ENCODE measurements around the gene NALCN.

The NALCN gene

GRCh38 chr13:101144808-101145419 lies 271.4 kb downstream of the NALCN start:
- no peak overlapping the region for H3K4me2 ChIP-seq (ENCODE audit: low read length)
- H3K27me3 ChIP-seq (ENCODE audit: control insufficient read depth, insufficient read depth, low read length), result peaks cover 6% of the 10 kb centered on the region
- H3K36me3 ChIP-seq (ENCODE audit: insufficient read depth, low read length), result no peaks in the 10 kb centered on the region
- no peaks in the 10 kb centered on the region for H3K9me3 ChIP-seq (replicated peaks; ENCODE audit: low read length)
- no peak overlapping the region for H3K4me3 ChIP-seq (ENCODE audit: low read length)
- H3K4me1 ChIP-seq (ENCODE audit: control insufficient read depth, insufficient read depth, low read length), result peaks cover 23% of the 10 kb centered on the region
- H3K9ac ChIP-seq (ENCODE audit: low read depth, low read length), result no peak overlapping the region

GRCh38 chr13:101140936-101141335 lies 275.4 kb downstream of the NALCN start:
- H3K4me2 ChIP-seq (ENCODE audit: low read length), result no peak overlapping the region
- no peak overlapping the region for H3K9ac ChIP-seq (ENCODE audit: low read depth, low read length)
- no peak overlapping the region for H3K4me3 ChIP-seq (ENCODE audit: low read length)
- no peaks in the 10 kb centered on the region for H3K36me3 ChIP-seq (ENCODE audit: insufficient read depth, low read length)
- peaks cover 6% of the 10 kb centered on the region for H3K27me3 ChIP-seq (ENCODE audit: control insufficient read depth, insufficient read depth, low read length)
- H3K4me1 ChIP-seq (ENCODE audit: control insufficient read depth, insufficient read depth, low read length), result peaks cover 9% of the 10 kb centered on the region
- no peaks in the 10 kb centered on the region for H3K9me3 ChIP-seq (replicated peaks; ENCODE audit: low read length)

- Histone ChIP-seq H3K4me2 (ENCODE audit: low read length) (no peak overlapping the region), H3K27me3 (ENCODE audit: control insufficient read depth, insufficient read depth, low read length) (peaks cover 6% of the 10 kb centered on the region), H3K4me3 (ENCODE audit: low read length) (no peak overlapping the region), H3K36me3 (ENCODE audit: insufficient read depth, low read length) (no peaks in the 10 kb centered on the region), H3K9ac (ENCODE audit: low read depth, low read length) (no peak overlapping the region), H3K9me3 (replicated peaks; ENCODE audit: low read length) (no peaks in the 10 kb centered on the region), H3K4me1 (ENCODE audit: control insufficient read depth, insufficient read depth, low read length) (peaks cover 2% of the 10 kb centered on the region)
Observed at GRCh38 chr13:101140087-101140770, 276.1 kb downstream of the NALCN start.

GRCh38 chr13:101139081-101139480 lies 277.2 kb downstream of the NALCN start:
- Histone ChIP-seq H3K9ac (ENCODE audit: low read depth, low read length) (no peak overlapping the region), H3K27me3 (ENCODE audit: control insufficient read depth, insufficient read depth, low read length) (peaks cover 6% of the 10 kb centered on the region), H3K36me3 (ENCODE audit: insufficient read depth, low read length) (no peaks in the 10 kb centered on the region), H3K4me1 (ENCODE audit: control insufficient read depth, insufficient read depth, low read length) (no peaks in the 10 kb centered on the region), H3K4me3 (ENCODE audit: low read length) (no peak overlapping the region), H3K9me3 (replicated peaks; ENCODE audit: low read length) (no peaks in the 10 kb centered on the region), H3K4me2 (ENCODE audit: low read length) (no peak overlapping the region)

GRCh38 chr13:101127741-101128353 lies 288.5 kb downstream of the NALCN start:
- Histone ChIP-seq H3K4me3 (ENCODE audit: low read length) (no peak overlapping the region), H3K9ac (ENCODE audit: low read depth, low read length) (no peak overlapping the region), H3K27me3 (ENCODE audit: control insufficient read depth, insufficient read depth, low read length) (peaks cover 15% of the 10 kb centered on the region), H3K4me2 (ENCODE audit: low read length) (no peak overlapping the region), H3K4me1 (ENCODE audit: control insufficient read depth, insufficient read depth, low read length) (no peaks in the 10 kb centered on the region), H3K36me3 (ENCODE audit: insufficient read depth, low read length) (no peaks in the 10 kb centered on the region), H3K9me3 (replicated peaks; ENCODE audit: low read length) (no peaks in the 10 kb centered on the region)

GRCh38 chr13:101123028-101123427 lies 293.3 kb downstream of the NALCN start:
- Histone ChIP-seq H3K4me3 (ENCODE audit: low read length) (no peak overlapping the region), H3K9ac (ENCODE audit: low read depth, low read length) (no peak overlapping the region), H3K4me2 (ENCODE audit: low read length) (no peak overlapping the region), H3K36me3 (ENCODE audit: insufficient read depth, low read length) (no peaks in the 10 kb centered on the region), H3K9me3 (replicated peaks; ENCODE audit: low read length) (no peaks in the 10 kb centered on the region), H3K4me1 (ENCODE audit: control insufficient read depth, insufficient read depth, low read length) (no peaks in the 10 kb centered on the region), H3K27me3 (ENCODE audit: control insufficient read depth, insufficient read depth, low read length) (peaks cover 4% of the 10 kb centered on the region)

GRCh38 chr13:101121608-101122007 lies 294.7 kb downstream of the NALCN start:
- no peak overlapping the region for H3K4me3 ChIP-seq (ENCODE audit: low read length)
- no peaks in the 10 kb centered on the region for H3K36me3 ChIP-seq (ENCODE audit: insufficient read depth, low read length)
- H3K9ac ChIP-seq (ENCODE audit: low read depth, low read length), result no peak overlapping the region
- H3K9me3 ChIP-seq (replicated peaks; ENCODE audit: low read length), result no peaks in the 10 kb centered on the region
- no peak overlapping the region for H3K4me2 ChIP-seq (ENCODE audit: low read length)
- peaks cover 4% of the 10 kb centered on the region for H3K27me3 ChIP-seq (ENCODE audit: control insufficient read depth, insufficient read depth, low read length)
- no peaks in the 10 kb centered on the region for H3K4me1 ChIP-seq (ENCODE audit: control insufficient read depth, insufficient read depth, low read length)

GRCh38 chr13:101120007-101120406 lies 296.3 kb downstream of the NALCN start:
- no peak overlapping the region for H3K4me3 ChIP-seq (ENCODE audit: low read length)
- no peaks in the 10 kb centered on the region for H3K4me1 ChIP-seq (ENCODE audit: control insufficient read depth, insufficient read depth, low read length)
- no peak overlapping the region for H3K4me2 ChIP-seq (ENCODE audit: low read length)

GRCh38 chr13:101116826-101117225 lies 299.5 kb downstream of the NALCN start:
- Histone ChIP-seq H3K9me3 (replicated peaks; ENCODE audit: low read length) (no peaks in the 10 kb centered on the region), H3K27me3 (ENCODE audit: control insufficient read depth, insufficient read depth, low read length) (peaks cover 4% of the 10 kb centered on the region), H3K4me1 (ENCODE audit: control insufficient read depth, insufficient read depth, low read length) (no peaks in the 10 kb centered on the region), H3K36me3 (ENCODE audit: insufficient read depth, low read length) (no peaks in the 10 kb centered on the region), H3K9ac (ENCODE audit: low read depth, low read length) (no peak overlapping the region), H3K4me3 (ENCODE audit: low read length) (no peak overlapping the region), H3K4me2 (ENCODE audit: low read length) (no peak overlapping the region)

More at GRCh38 chr13:101120007-101120406, 296.3 kb downstream of the NALCN start:
- Histone ChIP-seq H3K9me3 (replicated peaks; ENCODE audit: low read length) (no peaks in the 10 kb centered on the region), H3K27me3 (ENCODE audit: control insufficient read depth, insufficient read depth, low read length) (peaks cover 4% of the 10 kb centered on the region), H3K36me3 (ENCODE audit: insufficient read depth, low read length) (no peaks in the 10 kb centered on the region), H3K9ac (ENCODE audit: low read depth, low read length) (no peak overlapping the region)

- Histone ChIP-seq H3K9ac (ENCODE audit: low read depth, low read length) (no peak overlapping the region), H3K4me1 (ENCODE audit: control insufficient read depth, insufficient read depth, low read length) (no peaks in the 10 kb centered on the region), H3K4me3 (ENCODE audit: low read length) (no peak overlapping the region), H3K36me3 (ENCODE audit: insufficient read depth, low read length) (no peaks in the 10 kb centered on the region), H3K9me3 (replicated peaks; ENCODE audit: low read length) (no peaks in the 10 kb centered on the region), H3K4me2 (ENCODE audit: low read length) (no peak overlapping the region), H3K27me3 (ENCODE audit: control insufficient read depth, insufficient read depth, low read length) (peaks cover 4% of the 10 kb centered on the region)
Observed at GRCh38 chr13:101116341-101116740, 300.0 kb downstream of the NALCN start.

GRCh38 chr13:101115762-101116171 lies 300.5 kb downstream of the NALCN start:
- H3K4me2 ChIP-seq (ENCODE audit: low read length), result no peak overlapping the region
- H3K4me1 ChIP-seq (ENCODE audit: control insufficient read depth, insufficient read depth, low read length), result no peaks in the 10 kb centered on the region

More at GRCh38 chr13:101115762-101116171, 300.5 kb downstream of the NALCN start:
- H3K4me3 ChIP-seq (ENCODE audit: low read length), result no peak overlapping the region
- H3K36me3 ChIP-seq (ENCODE audit: insufficient read depth, low read length), result no peaks in the 10 kb centered on the region
- no peaks in the 10 kb centered on the region for H3K9me3 ChIP-seq (replicated peaks; ENCODE audit: low read length)
- peaks cover 4% of the 10 kb centered on the region for H3K27me3 ChIP-seq (ENCODE audit: control insufficient read depth, insufficient read depth, low read length)
- H3K9ac ChIP-seq (ENCODE audit: low read depth, low read length), result no peak overlapping the region
